H1 (cell line): Measurements from ENCODE around the gene B3GALT4. TPM values are rescaled to one million over a fixed set of nuclear protein-coding genes. Genes with fewer than 3 reads are reported as not detected.

Source experiments
- CTCF ChIA-PET: fragments of 300-600 bp; sonication (Branson Sonifier 250); formaldehyde crosslinking; loops from one replicate; lab custom pipeline; 2021; ENCODE audit not compliant: partially characterized antibody; lab: Charles Lee
- POLR2A ChIA-PET: fragments of 300-600 bp; sonication (Branson Sonifier 250); formaldehyde crosslinking; loops from one replicate; lab custom pipeline; 2021; ENCODE audit warnings: inconsistent platforms; ENCODE audit not compliant: partially characterized antibody; lab: Charles Lee
- DNase-seq, 2 experiments: peaks; one replicate each; pipeline versions ENCODE4 v3.0.0 to v3.0.0-alpha.2; 2010 to 2022; ENCODE audit warnings: low spot score in 2 of 2, low read depth in 1 of 2, mixed read lengths in 1 of 2
- FAIRE-seq: peaks from 2 replicates; lab custom pipeline; 2011; peaks lifted over from hg19 to GRCh38; lab: Jason Lieb, UNC
- H2AFZ ChIP-seq: 2 replicates; pipeline ENCODE4 v1.8.1; 2012; ENCODE audit warnings: low read length, inconsistent platforms
- H2AK5ac ChIP-seq: 2 replicates; pipeline ENCODE4 v1.6.1; 2013; ENCODE audit warnings: low read depth, low read length
- H2BK120ac ChIP-seq: replicated peaks from 2 replicates; pipeline ENCODE3; 2013; ENCODE audit warnings: low read depth, low read length, inconsistent platforms
- H2BK12ac ChIP-seq: 2 replicates; pipeline ENCODE4 v1.6.1; 2013; ENCODE audit warnings: low read depth, low read length
- H2BK15ac ChIP-seq: 2 replicates; pipeline ENCODE4 v1.6.1; 2013; ENCODE audit warnings: low read length
- H2BK20ac ChIP-seq: 2 replicates; pipeline ENCODE4 v1.6.1; 2013; ENCODE audit warnings: low read length
- H2BK5ac ChIP-seq: 2 replicates; pipeline ENCODE4 v1.6.1; 2013; ENCODE audit warnings: low read depth, low read length
- H3K14ac ChIP-seq: 2 replicates; pipeline ENCODE4 v1.6.1; 2013; ENCODE audit warnings: inconsistent platforms; ENCODE audit not compliant: insufficient read length
- H3K18ac ChIP-seq: 2 replicates; pipeline ENCODE4 v1.6.1; 2013; ENCODE audit warnings: low read length; ENCODE audit errors: extremely low read depth
- H3K23ac ChIP-seq: 2 replicates; pipeline ENCODE4 v1.6.1; 2013; ENCODE audit warnings: inconsistent platforms; ENCODE audit not compliant: insufficient read length
- H3K23me2 ChIP-seq: 2 replicates; pipeline ENCODE4 v1.6.1; 2013; ENCODE audit warnings: low read depth, low read length
- H3K27ac ChIP-seq: 2 replicates; pipeline ENCODE4 v1.6.1; 2011; ENCODE audit warnings: low read depth, low read length, inconsistent platforms
- H3K27me3 ChIP-seq, 4 experiments: replicated peaks in 1 of 4; 1 replicate in 1 of 4; 2 replicates in 3 of 4; pipeline versions ENCODE4 v1.6.1 to v1.8.1; 2011 to 2013; ENCODE audit warnings: low read length in 3 of 4, mild to moderate bottlenecking in 3 of 4, inconsistent platforms in 2 of 4, mixed read lengths in 2 of 4, moderate library complexity in 1 of 4; ENCODE audit not compliant: control insufficient read depth in 3 of 4, insufficient read depth in 3 of 4; ENCODE audit errors: extremely low read depth in 1 of 4
- H3K36me3 ChIP-seq, 4 experiments: 2 replicates each; pipeline versions ENCODE4 v1.6.1 to v1.8.1; 2011 to 2013; ENCODE audit warnings: mild to moderate bottlenecking in 4 of 4, low read length in 3 of 4, moderate library complexity in 2 of 4, control low read depth in 1 of 4, inconsistent platforms in 1 of 4; ENCODE audit not compliant: insufficient read depth in 4 of 4, control insufficient read depth in 2 of 4
- H3K4ac ChIP-seq: replicated peaks from 2 replicates; pipeline ENCODE3; 2013; ENCODE audit warnings: low read length, low read depth, mixed read lengths, inconsistent platforms; ENCODE audit not compliant: insufficient read length
- H3K4me1 ChIP-seq, 4 experiments: replicated peaks in 1 of 4; 1 replicate in 1 of 4; 2 replicates in 3 of 4; pipeline versions ENCODE4 v1.6.1 to v1.8.1; 2011 to 2013; ENCODE audit warnings: low read length in 3 of 4, inconsistent platforms in 2 of 4, mixed read lengths in 1 of 4; ENCODE audit not compliant: insufficient read depth in 4 of 4, control insufficient read depth in 3 of 4
- H3K4me2 ChIP-seq, 2 experiments: 2 replicates each; pipeline versions ENCODE4 v1.6.1 to v1.8.1; 2011 to 2013; ENCODE audit warnings: low read depth in 2 of 2, low read length in 2 of 2, control low read depth in 1 of 2, inconsistent platforms in 1 of 2, mild to moderate bottlenecking in 1 of 2; ENCODE audit not compliant: insufficient read depth in 1 of 2
- H3K4me3 ChIP-seq, 4 experiments: fragments of 200-600, 300-600 bp in 1 of 4; sonication (generic), shearing (Covaris generic), sonication (Bioruptor Twin) in 1 of 4; 2 replicates each; pipeline versions ENCODE4 v1.5.1 to v1.8.1; 2011 to 2016; ENCODE audit warnings: low read length in 4 of 4, low read depth in 3 of 4, control low read depth in 2 of 4, inconsistent platforms in 2 of 4, mild to moderate bottlenecking in 2 of 4, mixed read lengths in 1 of 4, moderate library complexity in 1 of 4; ENCODE audit not compliant: insufficient read depth in 2 of 4; ENCODE audit errors: extremely low read depth in 1 of 4
- H3K56ac ChIP-seq: replicated peaks from 2 replicates; pipeline ENCODE3; 2013; ENCODE audit warnings: low read depth, mild to moderate bottlenecking, mixed read lengths, low read length, inconsistent platforms; ENCODE audit not compliant: insufficient read length
- H3K79me1 ChIP-seq: 2 replicates; pipeline ENCODE4 v1.6.1; 2013; ENCODE audit warnings: low read depth, low read length, control low read depth
- H3K79me2 ChIP-seq, 2 experiments: 2 replicates each; pipeline versions ENCODE4 v1.6.1 to v1.8.1; 2012 to 2013; ENCODE audit warnings: low read length in 2 of 2, mild to moderate bottlenecking in 2 of 2, inconsistent platforms in 1 of 2; ENCODE audit not compliant: insufficient read depth in 2 of 2, control insufficient read depth in 1 of 2
- H3K9ac ChIP-seq, 4 experiments: replicated peaks in 1 of 4; 1 replicate in 1 of 4; 2 replicates in 3 of 4; pipeline versions ENCODE4 v1.6.1 to v1.8.1; 2011 to 2013; ENCODE audit warnings: low read depth in 3 of 4, low read length in 3 of 4, control low read depth in 2 of 4, mild to moderate bottlenecking in 2 of 4, moderate library complexity in 2 of 4, inconsistent platforms in 1 of 4; ENCODE audit errors: extremely low read depth in 1 of 4
- H3K9me3 ChIP-seq, 2 experiments: 2 replicates each; pipeline versions ENCODE4 v1.6.1 to v1.8.1; 2012 to 2013; ENCODE audit warnings: mild to moderate bottlenecking in 2 of 2, moderate library complexity in 2 of 2, control low read depth in 1 of 2, inconsistent platforms in 1 of 2, low read depth in 1 of 2, low read length in 1 of 2, mixed read lengths in 1 of 2; ENCODE audit not compliant: insufficient read depth in 2 of 2
- H4K20me1 ChIP-seq, 2 experiments: replicated peaks in 1 of 2; 2 replicates each; pipeline versions ENCODE3 to v1.8.1; 2011 to 2013; ENCODE audit warnings: inconsistent platforms in 2 of 2, low read length in 2 of 2, mild to moderate bottlenecking in 1 of 2; ENCODE audit not compliant: insufficient read depth in 2 of 2, control insufficient read depth in 1 of 2
- H4K5ac ChIP-seq: 2 replicates; pipeline ENCODE4 v1.6.1; 2013; ENCODE audit warnings: low read length, low read depth, mixed read lengths, inconsistent platforms; ENCODE audit not compliant: insufficient read length
- H4K8ac ChIP-seq: 2 replicates; pipeline ENCODE4 v1.8.0; 2013; ENCODE audit warnings: mild to moderate bottlenecking, moderate library complexity, low read length, inconsistent platforms; ENCODE audit not compliant: insufficient read depth; ENCODE audit errors: extremely low read depth
- H4K91ac ChIP-seq: replicated peaks from 2 replicates; pipeline ENCODE3; 2013; ENCODE audit warnings: low read length, mixed read lengths, inconsistent platforms; ENCODE audit not compliant: insufficient read length
- ASH2L ChIP-seq: fragments of 200-600, 300-600 bp; sonication (generic); IDR thresholded peaks from one replicate; pipeline ENCODE4 v1.7.1; 2017; ENCODE audit warnings: low read length
- BRCA1 ChIP-seq: IDR thresholded peaks from 2 replicates; pipeline ENCODE4 v1.6.1; 2012; ENCODE audit warnings: low read depth, low read length, improper control_type of control experiment
- HDAC2 ChIP-seq, 2 experiments: fragments of 300-600 bp in 1 of 2; sonication (generic) in 1 of 2; IDR thresholded peaks; 2 replicates each; pipeline ENCODE4 v1.6.1; 2011 to 2012; ENCODE audit warnings: low read depth in 2 of 2, low read length in 2 of 2, mild to moderate bottlenecking in 2 of 2, moderate library complexity in 2 of 2, borderline replicate concordance in 1 of 2, inconsistent platforms in 1 of 2
- MAFK ChIP-seq: IDR thresholded peaks from 2 replicates; pipeline ENCODE4 v1.6.1; 2012; ENCODE audit warnings: low read depth, mild to moderate bottlenecking, improper control_type of control experiment, low read length
- PHF8 ChIP-seq: fragments of 200-600 bp; sonication (generic); conservative IDR thresholded peaks from 2 replicates; pipeline ENCODE4 v1.7.1; 2012; ENCODE audit warnings: low read depth, mild to moderate bottlenecking, inconsistent platforms, low read length, moderate library complexity
- RAD21 ChIP-seq, 2 experiments: IDR thresholded peaks in 1 of 2; conservative IDR thresholded peaks in 1 of 2; 2 replicates each; pipeline ENCODE4 v1.6.1; 2011; ENCODE audit warnings: low read depth in 2 of 2, low read length in 2 of 2, improper control_type of control experiment in 1 of 2, inconsistent platforms in 1 of 2, mild to moderate bottlenecking in 1 of 2, moderate library complexity in 1 of 2
- SIX5 ChIP-seq: IDR thresholded peaks from 2 replicates; pipeline ENCODE4 v1.6.1; 2011; ENCODE audit warnings: mild to moderate bottlenecking, low read depth, low read length
- TAF7 ChIP-seq: optimal IDR thresholded peaks from 2 replicates; pipeline ENCODE3; 2011; ENCODE audit warnings: low read depth, mild to moderate bottlenecking, inconsistent platforms, low read length, moderate library complexity, borderline replicate concordance
- ZNF274 ChIP-seq: IDR thresholded peaks from 2 replicates; pipeline ENCODE4 v1.7.0; 2012; ENCODE audit warnings: low read length, borderline replicate concordance; ENCODE audit errors: extremely low read depth
- WGBS, 2 experiments: shearing (Covaris generic) in 1 of 2; methylation state at CpG; one replicate each; pipeline versions ENCODE4 v1.1.6 to v1.1.7; 2013 to 2015; ENCODE audit warnings: low lambda C conversion rate in 2 of 2, mixed read lengths in 2 of 2, inconsistent platforms in 1 of 2, low coverage in 1 of 2, missing lambda C conversion rate in 1 of 2; ENCODE audit not compliant: insufficient replicate concordance in 2 of 2, insufficient coverage in 1 of 2, insufficient read length in 1 of 2; ENCODE audit errors: extremely low coverage in 1 of 2, missing lambda C conversion rate in 1 of 2; 5-methylcytosine and 5-hydroxymethylcytosine counted together
- polyA plus RNA-seq, 7 experiments: library from polyadenylated mRNA; depleted of rRNA in 3 of 7; stranded (reverse) in 5 of 7; unstranded in 2 of 7; fragments of >200 nt in 5 of 7; fragments of 200-250 nt in 2 of 7; gene quantifications; 1 replicate in 5 of 7; 2 replicates in 1 of 7; 4 replicates in 1 of 7; pipeline versions ENCODE4 v1.2.1 to v1.2.3, GENCODE V29; 2011 to 2013; ENCODE audit warnings: missing spikeins in 2 of 7, mixed read lengths in 2 of 7
- total RNA-seq: library from RNA; stranded (reverse); fragmentation: NEBNext Ultra II Directional; extraction: Animal tissue kit (Norgen Biotek cat#: 25700); gene quantifications from 2 replicates; pipeline ENCODE4 v1.2.1, GENCODE V29; 2021

The B3GALT4 gene
- total and polyA plus RNA-seq, 2 of the 8 experiments (the other 6 are each of a cell fraction or from before 2014, with no cell fraction given) = 2.2 to 3.0 TPM

DNA sequence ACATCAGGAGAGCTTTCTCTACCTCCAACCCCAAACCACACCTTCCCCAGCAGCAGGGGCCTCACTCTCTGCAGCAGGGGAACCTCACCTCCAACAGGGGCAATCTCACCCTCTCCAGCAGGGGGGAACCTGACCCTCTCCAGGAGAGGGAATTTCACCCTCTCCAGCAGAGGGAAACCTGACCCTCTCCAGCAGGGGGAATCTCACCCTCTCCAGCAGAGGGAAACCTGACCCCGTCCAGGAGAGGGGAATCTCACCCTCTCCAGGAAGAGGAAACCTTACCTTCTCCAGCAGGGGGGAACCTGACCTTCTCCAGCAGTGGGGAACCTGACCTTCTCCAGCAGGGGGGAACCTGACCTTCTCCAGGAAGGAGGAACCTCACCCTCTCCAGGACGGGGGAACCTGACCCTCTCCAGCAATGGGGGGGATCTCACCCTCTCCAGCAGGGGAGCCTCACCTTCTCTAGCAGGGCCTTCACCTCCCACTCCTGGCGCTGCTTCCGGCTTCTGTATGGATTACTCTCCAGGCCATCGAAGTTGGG is 3.1 kb downstream of the B3GALT4 start:
- H3K14ac ChIP-seq = no peak overlapping the region
- no peak for FAIRE-seq
- POLR2A ChIA-PET = interaction anchor here (0.9 to 12.0 kb wide), 6 partner anchors 8 to 310 kb away, joined by 3 to 337 read pairs (median 12); partner anchors contain the start of genes PFDN6, RGL2, RPS18 and VPS52
- TF ChIP-seq PHF8 (no peak), TAF7 (no peak), ASH2L (no peak), HDAC2 (IDR thresholded peaks at IDR 0.05; ENCODE audit: borderline replicate concordance in 1 of 2, low read depth in 2 of 2, low read length in 2 of 2) (no peak), ZNF274 (no peak), MAFK (no peak), BRCA1 (no peak), SIX5 (no peak), RAD21 (IDR thresholded peaks at IDR 0.05 in 1 of 2, conservative IDR thresholded peaks at IDR 0.05 in 1 of 2; ENCODE audit: low read depth in 2 of 2, low read length in 2 of 2) (peak; percentile 58 to 67)

More for the DNA sequence above, 3.1 kb downstream of the B3GALT4 start:
- no peak overlapping the region for H3K4ac ChIP-seq
- peaks cover 0 to 4% of the 10 kb centered on the region in 2 experiments; a peak in 2 of 4 replicates for H3K79me2 ChIP-seq
- no peaks in the 10 kb centered on the region for H3K27me3 ChIP-seq
- H4K20me1 ChIP-seq = peaks cover 5 to 6% of the 10 kb centered on the region in 2 experiments
- no peak overlapping the region for H3K56ac ChIP-seq
- H3K36me3 ChIP-seq = peaks cover 6 to 34% (median 21%) of the 10 kb centered on the region in 4 experiments; a peak in 7 of 8 replicates
- no peak overlapping the region for H2AFZ ChIP-seq
- WGBS, 2 experiments = 76% methylated on average over 4 of the region's 5 CpGs; no CpG with 5 or more reads in 1 of the 2 experiments
- H2BK15ac ChIP-seq = no peak overlapping the region
- no peak overlapping the region for H4K5ac ChIP-seq
- CTCF ChIA-PET = interaction anchor here (0.6 to 8.0 kb wide), 12 partner anchors 9 to 106 kb away, joined by 3 to 81 read pairs (median 3); partner anchors contain the start of genes PFDN6, RGL2, RPS18 and TAPBP
- H4K91ac ChIP-seq = no peak overlapping the region
- H2BK20ac ChIP-seq = no peak overlapping the region
- H2BK12ac ChIP-seq = no peak overlapping the region
- H3K9me3 ChIP-seq = no peaks in the 10 kb centered on the region
- H3K9ac ChIP-seq = no peak overlapping the region
- no peak overlapping the region for H4K8ac ChIP-seq
- peaks cover 8% of the 10 kb centered on the region for H3K23me2 ChIP-seq
- no peak overlapping the region for H3K18ac ChIP-seq
- no peaks in the 10 kb centered on the region for H3K79me1 ChIP-seq
- DNase-seq = peak in 1 of 2 experiments; percentile 64
- no peak overlapping the region for H3K27ac ChIP-seq
- peaks cover 0 to 15% (median 6%) of the 10 kb centered on the region in 4 experiments; a peak in 6 of 7 replicates for H3K4me1 ChIP-seq
- H2BK5ac ChIP-seq = peak overlapping the region; percentile 45; the same call in 1 of the 2 replicates
- H2AK5ac ChIP-seq = no peak overlapping the region
- no peak overlapping the region for H2BK120ac ChIP-seq
- H3K4me2 ChIP-seq = no peak overlapping the region; a peak in 1 of 4 replicates
- no peak overlapping the region for H3K23ac ChIP-seq
- H3K4me3 ChIP-seq = no peak overlapping the region
